SK-N-SH (cell line): Measurements from ENCODE around the gene SHQ1. TPM values are rescaled to one million over a fixed set of nuclear protein-coding genes. Genes with fewer than 3 reads are reported as not detected.

Experiments
- CTCF ChIA-PET: fragments of 300-600, 350-600 bp; formaldehyde crosslinking; extraction: SDS; loops from one replicate; lab custom pipeline; 2021; lab: Yijun Ruan, JAX
- POLR2A ChIA-PET: fragments of 350-600 bp; sonication (Branson Sonifier 250); formaldehyde crosslinking; extraction: SDS; loops from one replicate; lab custom pipeline; 2020; ENCODE audit warnings: antibody characterized with exemption, inconsistent platforms; lab: Yijun Ruan, JAX
- DNase-seq: peaks from one replicate; pipeline ENCODE4 v3.0.0; 2012
- H2AFZ ChIP-seq: fragments of 200-600 bp; sonication (generic); 2 replicates; pipeline ENCODE4 v1.8.1; 2016; ENCODE audit warnings: antibody characterized with exemption, mild to moderate bottlenecking, low read depth
- H3F3A ChIP-seq: fragments of 200-600 bp; sonication (generic); replicated peaks from 2 replicates; pipeline ENCODE3; 2016; ENCODE audit warnings: antibody characterized with exemption, mild to moderate bottlenecking; ENCODE audit not compliant: insufficient read depth
- H3K27ac ChIP-seq, 2 experiments: fragments of 200-500 bp in 1 of 2; fragments of 200-600 bp in 1 of 2; sonication (Bioruptor generic) in 1 of 2; sonication (generic), shearing (Covaris generic) in 1 of 2; 2 replicates each; pipeline versions ENCODE4 v1.5.1 to v1.6.1; 2014 to 2016; ENCODE audit warnings: low read depth in 2 of 2, inconsistent platforms in 1 of 2, low read length in 1 of 2, mild to moderate bottlenecking in 1 of 2, mixed read lengths in 1 of 2
- H3K27me3 ChIP-seq: fragments of 200-600 bp; sonication (generic), shearing (Covaris generic); 2 replicates; pipeline ENCODE4 v1.6.1; 2016; ENCODE audit warnings: mixed run types; ENCODE audit not compliant: insufficient read depth
- H3K36me3 ChIP-seq, 2 experiments: fragments of 200-500 bp in 1 of 2; fragments of 200-600 bp in 1 of 2; sonication (Bioruptor generic) in 1 of 2; sonication (generic) in 1 of 2; replicated peaks in 1 of 2; 2 replicates each; pipeline versions ENCODE3 to v1.5.1; 2014 to 2016; ENCODE audit warnings: low read length in 1 of 2, mild to moderate bottlenecking in 1 of 2; ENCODE audit not compliant: insufficient read depth in 2 of 2, control insufficient read depth in 1 of 2
- H3K4me1 ChIP-seq, 2 experiments: fragments of 200-500 bp in 1 of 2; fragments of 200-600 bp in 1 of 2; sonication (Bioruptor generic) in 1 of 2; sonication (generic), shearing (Covaris generic) in 1 of 2; 2 replicates each; pipeline versions ENCODE4 v1.5.1 to v1.6.1; 2014 to 2016; ENCODE audit warnings: low read depth in 1 of 2, low read length in 1 of 2, mixed run types in 1 of 2; ENCODE audit not compliant: insufficient read depth in 2 of 2, control insufficient read depth in 1 of 2
- H3K4me2 ChIP-seq: fragments of 200-600 bp; sonication (generic), shearing (Covaris generic); 2 replicates; pipeline ENCODE4 v1.6.1; 2017; ENCODE audit warnings: mixed run types
- H3K4me3 ChIP-seq, 2 experiments: fragments of 200-500 bp in 1 of 2; fragments of 200-600 bp in 1 of 2; sonication (Bioruptor generic) in 1 of 2; sonication (generic), shearing (Covaris generic) in 1 of 2; 2 replicates each; pipeline versions ENCODE4 v1.5.1 to v1.8.1; 2014 to 2016; ENCODE audit warnings: low read depth in 2 of 2, inconsistent platforms in 1 of 2, low read length in 1 of 2, mild to moderate bottlenecking in 1 of 2, mixed read lengths in 1 of 2, moderate library complexity in 1 of 2
- H3K79me2 ChIP-seq: fragments of 200-600 bp; sonication (generic); 2 replicates; pipeline ENCODE4 v1.8.1; 2017; ENCODE audit warnings: mild to moderate bottlenecking; ENCODE audit not compliant: insufficient read depth
- H3K9ac ChIP-seq: fragments of 200-600 bp; sonication (generic); 2 replicates; pipeline ENCODE4 v1.6.1; 2017; ENCODE audit warnings: mixed run types
- H3K9me2 ChIP-seq: fragments of 200-600 bp; sonication (generic); 2 replicates; pipeline ENCODE4 v1.6.1; 2017; ENCODE audit warnings: mixed run types
- H3K9me3 ChIP-seq: fragments of 200-600 bp; sonication (generic); 2 replicates; pipeline ENCODE4 v1.6.1; 2017; ENCODE audit warnings: mixed run types, mild to moderate bottlenecking, moderate library complexity
- H4K20me1 ChIP-seq: fragments of 200-600 bp; sonication (generic); 2 replicates; pipeline ENCODE4 v1.6.1; 2017; ENCODE audit warnings: mild to moderate bottlenecking, mixed run types; ENCODE audit not compliant: insufficient read depth
- CHD2 ChIP-seq: fragments of 150-350 bp; IDR thresholded peaks from 2 replicates; pipeline ENCODE4 v1.6.1; 2018; ENCODE audit warnings: low read length; ENCODE audit not compliant: partially characterized antibody
- ELF1 ChIP-seq: IDR thresholded peaks from 2 replicates; pipeline ENCODE4 v1.4.0; 2012
- EP300 ChIP-seq, 2 experiments: IDR thresholded peaks; 2 replicates each; pipeline versions ENCODE4 v1.4.0 to v1.6.1; 2012; ENCODE audit warnings: borderline replicate concordance in 1 of 2, low read depth in 1 of 2, low read length in 1 of 2
- EZH2phosphoT487 ChIP-seq: fragments of 200-600 bp; sonication (generic); IDR thresholded peaks from 2 replicates; pipeline ENCODE4 v1.6.1; 2017; ENCODE audit warnings: low read depth, mixed run types, mild to moderate bottlenecking, antibody characterized with exemption, moderate library complexity, borderline replicate concordance
- MEF2A ChIP-seq: IDR thresholded peaks from 2 replicates; pipeline ENCODE4 v1.4.0; 2012; ENCODE audit warnings: low read depth, borderline replicate concordance
- NFIC ChIP-seq: IDR thresholded peaks from 2 replicates; pipeline ENCODE4 v1.4.0; 2012; ENCODE audit warnings: borderline replicate concordance
- NRF1 ChIP-seq: IDR thresholded peaks from 2 replicates; pipeline ENCODE4 v1.6.1; 2012; ENCODE audit warnings: low read depth, mild to moderate bottlenecking, low read length
- POLR2AphosphoS5 ChIP-seq: IDR thresholded peaks from 2 replicates; pipeline ENCODE4 v1.6.1; 2012; ENCODE audit warnings: low read depth, low read length
- RAD21 ChIP-seq: IDR thresholded peaks from 2 replicates; pipeline ENCODE4 v1.6.1; 2012; ENCODE audit warnings: mild to moderate bottlenecking, low read length
- RCOR1 ChIP-seq: fragments of 150-350 bp; IDR thresholded peaks from 2 replicates; pipeline ENCODE4 v1.6.1; 2017; ENCODE audit warnings: antibody characterized with exemption, low read length
- REST ChIP-seq: IDR thresholded peaks from 2 replicates; pipeline ENCODE4 v1.6.1; 2012; ENCODE audit warnings: mild to moderate bottlenecking, low read depth, low read length, moderate library complexity
- SMC3 ChIP-seq: IDR thresholded peaks from 2 replicates; pipeline ENCODE4 v1.6.1; 2012; ENCODE audit warnings: low read depth, low read length, improper control_type of control experiment
- TCF12 ChIP-seq: IDR thresholded peaks from 2 replicates; pipeline ENCODE4 v1.4.0; 2012
- TEAD4 ChIP-seq: IDR thresholded peaks from 2 replicates; pipeline ENCODE4 v1.4.0; 2012; ENCODE audit warnings: mild to moderate bottlenecking, borderline replicate concordance; ENCODE audit not compliant: insufficient read depth
- USF1 ChIP-seq: IDR thresholded peaks from 2 replicates; pipeline ENCODE4 v1.4.0; 2012; ENCODE audit warnings: low read depth, borderline replicate concordance
- YY1 ChIP-seq: IDR thresholded peaks from 2 replicates; pipeline ENCODE4 v1.4.0; 2012; ENCODE audit warnings: low read depth, mild to moderate bottlenecking
- WGBS: methylation state at CpG from one replicate; pipeline ENCODE4 v1.1.6; 2017; ENCODE audit warnings: low lambda C conversion rate; 5-methylcytosine and 5-hydroxymethylcytosine counted together
- polyA plus RNA-seq, 3 experiments: library from polyadenylated mRNA; depleted of rRNA; stranded (reverse); fragments of >200 nt; gene quantifications; 2 replicates each; pipeline ENCODE4 v1.2.3, GENCODE V29; 2012
- TF ChIP-seq, protein P1 (sequence below): fragments of 150-350 bp; IDR thresholded peaks from 2 replicates; pipeline ENCODE4 v1.6.1; 2016; ENCODE audit warnings: mild to moderate bottlenecking, low read depth, low read length
- TF ChIP-seq, protein P2 (sequence below): fragments of 150-350 bp; IDR thresholded peaks from 2 replicates; pipeline ENCODE4 v1.6.1; 2017; ENCODE audit warnings: antibody characterized with exemption, low read length, low read depth, borderline replicate concordance

SHQ1 gene
- polyA plus RNA-seq, 1 of the 3 experiments (the other 2 are of a cell fraction), result 10.5 TPM

- TF ChIP-seq REST (no peak), YY1 (no peak), CHD2 (no peak), NFIC (no peak), RAD21 (no peak), NRF1 (no peak), TCF12 (no peak)
- TF ChIP-seq, protein P1, sequence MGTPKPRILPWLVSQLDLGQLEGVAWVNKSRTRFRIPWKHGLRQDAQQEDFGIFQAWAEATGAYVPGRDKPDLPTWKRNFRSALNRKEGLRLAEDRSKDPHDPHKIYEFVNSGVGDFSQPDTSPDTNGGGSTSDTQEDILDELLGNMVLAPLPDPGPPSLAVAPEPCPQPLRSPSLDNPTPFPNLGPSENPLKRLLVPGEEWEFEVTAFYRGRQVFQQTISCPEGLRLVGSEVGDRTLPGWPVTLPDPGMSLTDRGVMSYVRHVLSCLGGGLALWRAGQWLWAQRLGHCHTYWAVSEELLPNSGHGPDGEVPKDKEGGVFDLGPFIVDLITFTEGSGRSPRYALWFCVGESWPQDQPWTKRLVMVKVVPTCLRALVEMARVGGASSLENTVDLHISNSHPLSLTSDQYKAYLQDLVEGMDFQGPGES, result no peak
- TF ChIP-seq, all 33 proteins: peak for 0
Observed at GRCh38 chr3:72750405-72750965, 97.8 kb downstream of the SHQ1 start (continued).

DNA sequence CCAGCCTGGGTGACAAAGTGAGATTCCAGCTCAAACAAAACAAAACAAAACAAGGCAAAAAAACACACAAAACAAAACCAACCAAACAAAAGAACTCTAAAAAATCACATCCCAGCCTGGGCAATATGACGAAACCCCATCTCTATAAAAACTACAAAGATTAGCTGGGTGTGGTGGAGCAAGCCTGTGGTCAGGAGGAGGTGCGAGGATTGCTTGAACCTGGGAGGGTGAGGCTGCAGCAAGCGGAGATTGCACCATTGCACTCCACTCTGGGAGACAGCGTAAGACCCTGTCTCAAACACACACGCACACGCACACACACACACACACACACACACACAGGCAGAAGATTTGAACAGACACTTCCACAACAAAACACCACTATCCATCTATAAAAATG, 99.6 kb downstream of the SHQ1 start:
- Histone ChIP-seq H3K4me1 (no peaks in the 10 kb centered on the region), H4K20me1 (no peaks in the 10 kb centered on the region), H3F3A (no peaks in the 10 kb centered on the region), H3K27me3 (no peaks in the 10 kb centered on the region), H3K9me2 (no peaks in the 10 kb centered on the region), H3K27ac (no peak overlapping the region), H3K4me3 (no peak overlapping the region), H3K36me3 (peaks cover 4% of the 10 kb centered on the region in 2 experiments), H3K9ac (no peak overlapping the region), H3K4me2 (no peak overlapping the region), H3K9me3 (no peaks in the 10 kb centered on the region), H2AFZ (no peak overlapping the region), H3K79me2 (no peaks in the 10 kb centered on the region)
- TF ChIP-seq, protein P1, result no peak
- no peak for TF ChIP-seq TEAD4
- TF ChIP-seq TCF12, result no peak
- no peak for TF ChIP-seq MEF2A
- no peak for TF ChIP-seq USF1
- TF ChIP-seq RCOR1, result no peak
- TF ChIP-seq ELF1, result no peak
- no peak for TF ChIP-seq EZH2phosphoT487
- TF ChIP-seq NFIC, result no peak
- TF ChIP-seq EP300 (IDR thresholded peaks at IDR 0.05; ENCODE audit: borderline replicate concordance in 1 of 2, low read depth in 1 of 2, low read length in 1 of 2), result no peak
- no peak for TF ChIP-seq RAD21
- TF ChIP-seq, protein P2, sequence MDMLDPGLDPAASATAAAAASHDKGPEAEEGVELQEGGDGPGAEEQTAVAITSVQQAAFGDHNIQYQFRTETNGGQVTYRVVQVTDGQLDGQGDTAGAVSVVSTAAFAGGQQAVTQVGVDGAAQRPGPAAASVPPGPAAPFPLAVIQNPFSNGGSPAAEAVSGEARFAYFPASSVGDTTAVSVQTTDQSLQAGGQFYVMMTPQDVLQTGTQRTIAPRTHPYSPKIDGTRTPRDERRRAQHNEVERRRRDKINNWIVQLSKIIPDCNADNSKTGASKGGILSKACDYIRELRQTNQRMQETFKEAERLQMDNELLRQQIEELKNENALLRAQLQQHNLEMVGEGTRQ, result no peak
- TF ChIP-seq SMC3, result no peak
- TF ChIP-seq POLR2AphosphoS5, result no peak
- WGBS, result 95% methylated on average over 6 of the region's 6 CpGs
- no peak for DNase-seq
- ChIA-PET CTCF (no interaction called here), POLR2A (no interaction called here)
